NCI-H345 (cell line): ENCODE measurements around the gene STT3A.

Source experiments
- DNase-seq: peaks from one replicate; lab custom pipeline; 2025; lab: John Stamatoyannopoulos, UW

The STT3A gene

DNA sequence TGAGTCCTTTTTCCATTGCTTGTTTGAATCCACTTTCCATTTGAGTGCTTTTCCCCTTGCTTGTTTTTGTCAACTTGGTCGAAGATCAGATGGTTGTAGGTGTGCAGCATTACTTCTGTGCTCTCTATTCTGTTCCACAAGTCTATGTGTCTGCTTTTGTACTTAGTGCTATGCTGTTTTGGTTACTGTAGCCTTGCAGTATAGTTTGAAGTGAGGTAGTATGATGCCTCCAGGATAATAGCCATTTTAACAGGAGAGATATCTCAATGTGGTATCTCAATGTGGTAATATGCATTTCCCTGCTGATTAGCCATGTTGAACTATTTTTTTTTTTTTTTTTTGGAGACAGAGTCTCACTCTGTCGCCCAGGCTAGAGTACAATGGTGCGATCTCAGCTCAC, 71.3 kb downstream of the STT3A start:
- DNase-seq = no peak

DNA sequence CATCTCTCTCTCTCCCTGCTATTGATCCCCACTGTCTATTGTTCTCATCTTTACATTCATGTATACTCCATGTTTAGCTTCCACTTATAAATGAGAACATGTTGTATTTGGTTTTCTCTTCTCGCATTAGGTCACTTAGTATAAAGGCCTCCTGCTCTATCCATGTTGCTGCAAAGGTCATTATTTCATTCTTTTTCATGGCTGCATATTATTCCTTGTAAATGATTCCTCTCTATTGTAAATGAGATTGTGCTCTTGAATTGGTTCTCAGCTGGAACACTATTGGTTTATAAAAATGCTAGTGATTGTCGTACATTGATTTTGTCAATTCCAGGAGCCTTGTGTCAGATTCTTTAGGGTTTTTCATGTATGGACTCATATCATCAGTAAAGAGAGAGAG, 74.5 kb downstream of the STT3A start:
- DNase-seq = no peak

DNA sequence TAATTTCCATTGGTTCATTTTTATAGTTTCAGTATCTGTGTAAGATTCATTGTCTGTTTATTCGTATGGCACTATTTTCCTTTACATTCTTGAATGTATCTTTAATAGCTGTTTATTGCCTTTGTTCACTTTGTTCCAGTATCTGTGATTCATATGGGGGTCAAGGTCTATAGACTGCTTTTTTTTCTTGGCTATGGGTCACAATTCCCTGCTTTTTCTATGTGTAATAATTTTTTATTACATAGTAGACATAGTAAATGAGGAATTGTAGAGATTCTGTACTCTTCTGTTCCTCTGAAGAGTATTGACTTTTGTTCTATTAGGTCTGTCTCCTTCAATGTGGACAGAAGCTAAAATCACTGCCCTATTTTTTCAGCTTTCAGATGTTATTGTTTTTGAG, 77.5 kb downstream of the STT3A start:
- DNase-seq = no peak

DNA sequence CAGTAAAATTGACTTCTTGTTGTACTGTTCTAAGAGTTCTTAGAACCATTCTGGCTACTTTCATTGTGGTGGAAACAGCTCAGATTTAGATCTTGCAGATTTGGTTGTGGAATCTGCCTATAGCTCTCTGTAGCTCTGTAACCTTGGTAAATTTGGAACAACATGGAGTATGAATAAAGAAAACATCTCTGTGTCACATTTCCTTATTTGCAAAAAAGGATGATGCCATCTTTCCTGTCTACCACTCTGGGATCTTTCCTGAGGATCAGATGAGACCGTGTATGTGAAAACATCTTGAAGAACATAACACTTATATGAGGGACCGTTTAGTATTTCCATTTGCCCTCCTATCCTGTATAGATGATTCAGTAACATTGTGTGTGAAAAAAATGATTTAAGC, 78.9 kb downstream of the STT3A start:
- no peak for DNase-seq
